Naive B cell (primary cell): ENCODE measurements around the gene ICAM4. TPM values are rescaled to one million over a fixed set of nuclear protein-coding genes. Genes with fewer than 3 reads are reported as not detected.
A peak's percentile ranks its signal among the peaks of the same experiment; 100 is the strongest.

Source experiments
- ATAC-seq, 2 donors: fragments of 150-1000 bp; cut with Tn5 transposase; 2 replicates each; pipeline ENCODE4 v1.10.0; 2021; ENCODE audit warnings: low read depth in 2 of 2, mild to moderate bottlenecking in 2 of 2, moderate library complexity in 2 of 2
- DNase-seq: peaks from one replicate; pipeline ENCODE4 v3.0.0; 2022
- H3K27ac Mint-ChIP-seq, 6 donors: one replicate each; pipeline ENCODE4 v1.8.0; 2020 to 2022; ENCODE audit warnings: mild to moderate bottlenecking in 6 of 6, mixed read lengths in 6 of 6, moderate library complexity in 5 of 6, inconsistent platforms in 2 of 6
- H3K27me3 Mint-ChIP-seq, 3 donors: one replicate each; pipeline ENCODE4 v1.8.0; 2021 to 2022; ENCODE audit warnings: mixed read lengths in 3 of 3, mild to moderate bottlenecking in 1 of 3
- H3K36me3 Mint-ChIP-seq, 2 donors: one replicate each; pipeline ENCODE4 v1.8.0; 2020 to 2022; ENCODE audit warnings: mixed read lengths in 2 of 2, inconsistent platforms in 1 of 2, mild to moderate bottlenecking in 1 of 2
- H3K4me1 Mint-ChIP-seq, 3 donors: one replicate each; pipeline ENCODE4 v1.8.0; 2020 to 2022; ENCODE audit warnings: mixed read lengths in 3 of 3, inconsistent platforms in 1 of 3, mild to moderate bottlenecking in 1 of 3, moderate library complexity in 1 of 3
- H3K4me3 Mint-ChIP-seq, 8 donors: one replicate each; pipeline ENCODE4 v1.8.0; 2020 to 2022; ENCODE audit warnings: mild to moderate bottlenecking in 8 of 8, mixed read lengths in 8 of 8, moderate library complexity in 8 of 8, inconsistent platforms in 2 of 8
- H3K9me3 Mint-ChIP-seq, 7 donors: one replicate each; pipeline ENCODE4 v1.8.0; 2020 to 2022; ENCODE audit warnings: mixed read lengths in 7 of 7, mild to moderate bottlenecking in 5 of 7, inconsistent platforms in 2 of 7, moderate library complexity in 1 of 7
- polyA plus RNA-seq, 6 donors: library from polyadenylated mRNA; unstranded; fragments of 300-500 nt; fragmentation: Illumina TruSeq; gene quantifications; one replicate each; pipeline ENCODE4 v1.2.3, GENCODE V29; 2021; ENCODE audit warnings: low read depth in 6 of 6

The ICAM4 gene
- polyA plus RNA-seq, 6 donors from 2014 or later, result not detected

DNA sequence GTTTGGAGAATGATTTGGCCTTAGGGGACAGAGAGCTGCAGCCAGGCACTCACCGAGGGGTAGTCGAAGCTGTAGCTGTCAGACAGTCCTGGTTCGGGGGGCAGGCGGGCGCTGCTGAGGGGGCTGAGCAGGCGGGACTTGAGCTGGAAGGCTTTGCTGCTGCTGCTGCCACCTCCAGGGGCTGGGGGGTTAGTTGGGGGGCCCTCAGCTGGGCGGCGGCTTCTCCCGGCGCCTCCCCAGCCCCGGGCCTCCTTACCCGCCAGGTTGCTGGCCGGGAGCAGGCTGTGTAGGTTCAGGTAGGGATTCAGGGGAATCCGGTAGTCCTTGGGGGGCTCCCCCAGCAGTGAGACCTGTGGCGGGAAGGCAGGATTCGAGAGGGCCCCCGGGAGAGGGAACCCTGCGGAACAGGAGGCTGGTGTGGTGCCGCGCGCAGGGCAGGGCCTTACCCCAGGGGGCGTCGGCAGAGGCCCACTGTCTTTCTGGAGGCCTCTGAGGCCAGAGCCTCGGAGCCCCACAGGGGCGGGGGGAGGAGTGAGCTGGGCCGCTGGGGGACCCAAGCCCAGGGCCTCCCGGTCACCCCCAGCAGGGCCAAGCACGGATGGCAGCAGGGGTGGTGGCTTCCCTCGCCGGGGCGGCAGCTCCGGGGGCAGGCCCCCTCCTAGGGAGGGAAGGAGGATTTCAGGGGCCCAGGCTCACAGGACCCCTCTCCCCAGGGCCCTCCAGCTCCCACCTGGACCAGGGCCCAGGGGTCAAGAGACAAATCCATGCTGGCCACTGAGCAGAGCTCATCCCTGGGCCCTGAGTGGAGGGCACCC, 34.1 kb downstream of the ICAM4 start:
- Mint-ChIP-seq H3K4me1 (peaks cover 11 to 19% (median 12%) of the 10 kb centered on the region in 3 donors), H3K9me3 (no peaks in the 10 kb centered on the region), H3K27ac (no peak overlapping the region), H3K27me3 (no peaks in the 10 kb centered on the region), H3K36me3 (peaks cover 4 to 17% of the 10 kb centered on the region in 2 donors), H3K4me3 (no peak overlapping the region)
- ATAC-seq (no peak), DNase-seq (no peak)

DNA sequence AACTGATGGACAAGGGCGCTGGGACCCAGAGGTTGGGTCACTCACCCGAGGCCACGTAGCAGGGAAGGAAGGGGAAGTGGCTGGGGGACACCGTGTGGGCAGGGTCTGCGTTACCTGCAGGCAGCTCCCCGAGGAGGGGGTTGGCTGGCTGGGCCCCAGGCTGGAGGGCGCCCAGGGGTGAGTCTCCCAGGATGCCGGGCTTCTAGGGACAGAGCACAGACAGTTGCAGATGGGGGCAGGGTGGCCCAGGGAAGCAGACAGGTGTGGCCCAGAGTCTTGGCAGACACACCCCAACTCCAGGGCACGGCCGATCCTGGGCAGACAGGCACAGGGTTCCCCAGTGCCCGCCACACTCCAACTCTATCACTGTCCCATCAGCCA, 34.7 kb downstream of the ICAM4 start:
- H3K36me3 Mint-ChIP-seq, result peaks cover 4 to 17% of the 10 kb centered on the region in 2 donors
- H3K4me3 Mint-ChIP-seq, result peak overlapping the region in 1 of 8 donors; percentile 9
- H3K9me3 Mint-ChIP-seq, result no peaks in the 10 kb centered on the region
- no peak overlapping the region for H3K27ac Mint-ChIP-seq
- no peak for ATAC-seq
- no peaks in the 10 kb centered on the region for H3K27me3 Mint-ChIP-seq
- H3K4me1 Mint-ChIP-seq, result peaks cover 5 to 13% (median 9%) of the 10 kb centered on the region in 3 donors
- DNase-seq, result no peak

DNA sequence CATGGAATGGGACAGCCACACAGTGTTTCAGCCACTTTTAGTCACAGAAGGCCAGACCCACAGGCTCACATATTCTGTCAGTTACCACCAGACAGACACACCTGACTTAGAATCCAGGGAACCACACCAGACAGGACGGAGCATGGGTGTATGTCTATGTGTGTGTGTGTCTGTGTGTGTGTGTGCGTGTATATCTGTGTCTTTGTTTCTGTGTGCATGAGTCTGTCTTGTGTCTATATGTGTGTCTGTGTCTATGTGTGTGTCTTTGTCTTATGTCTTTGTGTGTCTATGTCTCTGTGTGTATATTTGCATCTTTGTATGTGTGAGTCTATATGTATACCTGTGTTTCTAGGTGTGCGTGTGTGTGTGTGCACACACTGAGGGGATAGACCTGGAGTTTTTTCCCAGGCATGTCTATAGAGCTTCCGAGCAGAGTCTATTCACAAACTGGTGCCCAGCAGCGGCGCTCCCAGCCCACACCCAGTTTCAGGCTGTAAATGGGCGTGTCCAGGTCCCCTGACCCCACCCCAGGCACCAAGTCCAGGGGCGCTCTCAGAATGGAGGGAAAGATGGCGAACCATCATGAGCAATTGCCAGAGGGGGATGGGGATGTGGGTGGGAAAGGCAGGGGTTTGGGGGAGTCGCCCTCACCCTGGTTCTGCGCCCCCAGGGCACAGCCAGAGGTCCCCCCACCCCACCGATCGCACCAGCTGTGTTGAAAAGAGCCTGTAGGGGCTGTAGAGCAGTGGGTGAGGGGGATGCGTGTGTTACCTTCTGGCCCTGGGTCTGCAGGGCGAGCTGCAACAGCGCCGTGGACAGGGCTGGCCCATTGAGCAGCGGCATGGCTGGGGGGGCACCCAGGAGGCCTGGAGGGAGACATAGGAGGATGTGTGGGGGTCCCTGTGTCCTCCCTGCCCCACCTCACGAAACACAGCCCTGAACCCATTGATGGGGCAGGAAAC, 35.4 kb downstream of the ICAM4 start:
- ATAC-seq (no peak), DNase-seq (no peak)
- Mint-ChIP-seq H3K9me3 (no peaks in the 10 kb centered on the region), H3K27ac (peak overlapping the region in 3 of 6 donors; percentile 17 to 89 (median 59)), H3K27me3 (no peaks in the 10 kb centered on the region), H3K36me3 (peaks cover 4 to 17% of the 10 kb centered on the region in 2 donors), H3K4me1 (peaks cover 0 to 9% (median 9%) of the 10 kb centered on the region in 3 donors), H3K4me3 (peak overlapping the region in 1 of 8 donors; percentile 9)

DNA sequence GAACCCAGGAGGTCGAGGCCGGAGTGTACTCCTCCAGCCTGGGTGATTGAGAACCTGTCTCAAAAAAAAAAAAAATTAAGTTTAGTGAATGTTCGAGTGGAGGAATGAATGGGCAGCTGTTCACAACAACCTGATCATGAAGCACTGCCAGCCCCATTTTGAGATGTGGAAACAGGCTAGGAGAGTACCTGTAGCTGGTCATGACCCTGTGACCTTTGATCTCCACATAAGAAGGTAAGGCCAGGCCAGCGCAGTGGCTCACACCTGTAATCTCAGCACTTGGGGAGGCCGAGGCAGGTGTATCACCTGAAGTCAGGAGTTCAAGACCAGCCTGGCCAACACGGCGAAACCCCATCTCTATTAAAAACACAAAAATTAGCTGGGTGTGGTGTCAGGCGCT, 39.0 kb downstream of the ICAM4 start:
- Mint-ChIP-seq H3K9me3 (no peaks in the 10 kb centered on the region), H3K27me3 (no peaks in the 10 kb centered on the region), H3K4me1 (peaks cover 5 to 21% (median 11%) of the 10 kb centered on the region in 3 donors), H3K36me3 (peaks cover 0 to 9% of the 10 kb centered on the region in 2 donors), H3K27ac (peak overlapping the region in 1 of 6 donors; percentile 86), H3K4me3 (no peak overlapping the region)
- no peak for ATAC-seq
- no peak for DNase-seq

DNA sequence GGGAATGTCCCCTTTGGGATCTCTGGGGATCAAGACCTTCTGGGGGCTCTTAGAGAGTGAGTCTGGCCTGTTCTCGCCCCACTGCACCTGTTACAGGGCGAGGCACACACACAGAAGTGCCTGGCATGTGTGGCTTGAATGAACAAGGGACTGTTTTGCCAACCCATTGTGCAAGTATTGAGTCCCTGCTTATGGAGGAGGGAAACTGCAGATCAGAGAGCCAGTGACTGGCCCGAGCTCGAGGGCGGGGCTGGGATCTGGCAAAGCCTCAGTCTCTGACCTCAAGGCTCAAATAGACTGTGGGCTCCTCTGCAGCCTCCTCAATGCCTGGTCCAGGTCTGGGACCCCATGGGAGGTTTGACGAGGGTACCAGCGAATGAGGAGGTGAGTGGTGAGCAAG, 41.0 kb downstream of the ICAM4 start:
- Mint-ChIP-seq H3K4me1 (peaks cover 6 to 29% (median 21%) of the 10 kb centered on the region in 3 donors), H3K9me3 (no peaks in the 10 kb centered on the region), H3K36me3 (no peaks in the 10 kb centered on the region), H3K4me3 (no peak overlapping the region), H3K27me3 (no peaks in the 10 kb centered on the region), H3K27ac (peak overlapping the region in 1 of 6 donors; percentile 62)
- DNase-seq (no peak), ATAC-seq (no peak)

- no peak for DNase-seq
- Mint-ChIP-seq H3K4me3 (no peak overlapping the region), H3K9me3 (no peaks in the 10 kb centered on the region), H3K4me1 (peaks cover 14 to 30% (median 29%) of the 10 kb centered on the region in 3 donors), H3K27ac (no peak overlapping the region), H3K36me3 (no peaks in the 10 kb centered on the region), H3K27me3 (no peaks in the 10 kb centered on the region)
- no peak for ATAC-seq
These were observed 42.0 kb downstream of the ICAM4 start for GRCh38 chr19:10328558-10329429.

DNA sequence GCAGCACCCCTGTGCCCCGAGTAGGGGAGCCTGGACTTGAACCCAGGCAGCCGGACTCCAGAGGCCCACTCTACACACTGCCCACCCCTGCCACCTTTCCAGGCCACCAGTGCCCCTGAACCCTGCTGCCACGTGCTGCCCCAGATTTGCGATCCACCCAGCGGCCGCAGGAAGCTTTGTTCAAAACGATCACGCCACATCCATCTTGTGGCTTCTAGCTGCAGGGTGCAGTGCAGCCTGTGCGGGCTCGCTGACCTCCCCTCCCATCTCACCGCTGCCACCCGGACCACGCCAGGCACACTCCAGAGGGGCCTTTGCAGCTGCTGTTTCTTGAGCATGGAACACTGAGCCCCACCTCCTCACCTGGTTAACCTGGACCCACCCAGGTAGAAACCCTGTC, 42.8 kb downstream of the ICAM4 start:
- DNase-seq (no peak), ATAC-seq (no peak)
- Mint-ChIP-seq H3K27me3 (no peaks in the 10 kb centered on the region), H3K4me3 (peak overlapping the region in 2 of 8 donors; percentile 10 to 44), H3K36me3 (no peaks in the 10 kb centered on the region), H3K4me1 (peaks cover 15 to 36% (median 36%) of the 10 kb centered on the region in 3 donors), H3K9me3 (no peaks in the 10 kb centered on the region), H3K27ac (peak overlapping the region in 1 of 6 donors; percentile 88)

DNA sequence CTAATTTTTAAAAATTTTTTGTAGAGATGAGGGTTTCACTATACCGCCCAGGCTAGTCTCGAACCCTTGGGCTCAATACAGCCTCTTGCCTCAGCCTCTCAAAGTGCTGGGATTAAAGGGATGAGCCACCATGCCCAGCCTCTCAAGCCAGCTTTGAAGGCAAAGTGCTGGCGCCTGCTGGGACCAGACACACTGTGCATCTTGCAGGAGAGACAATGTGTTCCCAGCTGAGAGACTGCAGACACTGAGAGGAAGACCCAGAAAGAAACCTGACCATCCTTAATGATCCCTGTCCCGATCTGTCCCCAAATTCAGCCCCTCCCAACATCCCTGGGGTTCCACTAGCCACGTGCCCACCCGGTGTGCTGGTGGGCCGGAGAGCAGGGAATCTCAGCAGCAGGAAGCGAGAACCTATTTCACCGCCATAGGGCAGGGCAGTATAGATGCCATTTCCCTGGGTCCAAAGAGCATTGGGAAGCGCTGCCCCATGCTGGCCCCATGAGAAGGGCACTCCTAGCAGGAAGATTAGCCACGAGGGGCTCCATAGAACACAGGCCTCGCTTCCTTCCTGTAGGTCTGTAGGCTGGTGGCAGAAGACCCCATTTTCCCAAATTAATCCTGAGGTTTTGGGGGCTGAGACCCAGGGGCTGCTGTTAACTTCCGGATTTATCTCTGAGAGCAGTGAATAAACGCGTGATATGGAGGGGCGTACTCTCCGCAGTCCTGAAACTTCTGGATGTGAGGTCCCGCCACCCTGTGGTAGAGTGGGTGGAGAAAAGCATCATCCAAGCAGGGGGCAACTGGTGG, 45.6 kb downstream of the ICAM4 start:
- no peak for DNase-seq
- Mint-ChIP-seq H3K4me1 (peaks cover 15 to 48% (median 46%) of the 10 kb centered on the region in 3 donors), H3K27ac (peak overlapping the region; percentile 92 to 98 (median 96)), H3K4me3 (peak overlapping the region; percentile 94 to 99 (median 97)), H3K36me3 (no peaks in the 10 kb centered on the region), H3K27me3 (no peaks in the 10 kb centered on the region), H3K9me3 (no peaks in the 10 kb centered on the region)
- no peak for ATAC-seq

GRCh38 chr19:10332965-10333757, 46.4 kb downstream of the ICAM4 start, which contains the start of gene RAVER1:
RAVER1 (minus strand) TSS chr19:10333529; CDS start chr19:10333507, 22 bp downstream.
- Mint-ChIP-seq H3K36me3 (no peaks in the 10 kb centered on the region), H3K4me3 (peak within 1 kb of the TSS; percentile 94 to 99 (median 97)), H3K27me3 (no peaks in the 10 kb centered on the region), H3K4me1 (peaks cover 15 to 48% (median 48%) of the 10 kb centered on the region in 3 donors), H3K27ac (peak within 1 kb of the TSS; percentile 92 to 98 (median 96)), H3K9me3 (no peaks in the 10 kb centered on the region)
- ATAC-seq (peak; percentile 90 to 91), DNase-seq (peak; percentile 96)

- peak overlapping the region; percentile 92 to 98 (median 96) for H3K27ac Mint-ChIP-seq
- DNase-seq, result no peak
- H3K36me3 Mint-ChIP-seq, result no peaks in the 10 kb centered on the region
- ATAC-seq, result no peak
- H3K27me3 Mint-ChIP-seq, result no peaks in the 10 kb centered on the region
- peaks cover 23 to 56% (median 56%) of the 10 kb centered on the region in 3 donors for H3K4me1 Mint-ChIP-seq
- peak overlapping the region; percentile 94 to 99 (median 97) for H3K4me3 Mint-ChIP-seq
- no peaks in the 10 kb centered on the region for H3K9me3 Mint-ChIP-seq
These were observed 47.2 kb downstream of the ICAM4 start for GRCh38 chr19:10333758-10334587.
